Hepatocyte (in vitro differentiated cells): ENCODE data around the gene EPHB2. TPM values are rescaled to one million over a fixed set of nuclear protein-coding genes. Genes with fewer than 3 reads are reported as not detected.

Experiments
- DNase-seq: peaks from one replicate; pipeline ENCODE4 v3.0.0-alpha.2; 2016; ENCODE audit warnings: low spot score
- H2AFZ ChIP-seq: fragments of 200-600 bp; sonication (generic); 2 replicates; pipeline ENCODE4 v1.6.0; 2016; ENCODE audit warnings: antibody characterized with exemption, mild to moderate bottlenecking
- H3K27ac ChIP-seq: fragments of 200-600 bp; sonication (generic); 2 replicates; pipeline ENCODE4 v1.5.1; 2016; ENCODE audit warnings: mild to moderate bottlenecking
- H3K27me3 ChIP-seq: fragments of 200-600 bp; sonication (generic); 2 replicates; pipeline ENCODE4 v1.6.1; 2016
- H3K36me3 ChIP-seq: fragments of 200-600 bp; sonication (generic); replicated peaks from 2 replicates; pipeline ENCODE4 v1.5.1; 2016; ENCODE audit warnings: low read depth; ENCODE audit not compliant: insufficient read depth
- H3K4me1 ChIP-seq: fragments of 200-600 bp; sonication (generic); 2 replicates; pipeline ENCODE4 v1.5.1; 2016; ENCODE audit warnings: mild to moderate bottlenecking, moderate library complexity; ENCODE audit not compliant: insufficient read depth
- H3K4me2 ChIP-seq: fragments of 200-600 bp; sonication (generic); 2 replicates; pipeline ENCODE4 v1.6.0; 2016
- H3K4me3 ChIP-seq: fragments of 200-600 bp; sonication (generic); 2 replicates; pipeline ENCODE4 v1.5.1; 2016; ENCODE audit warnings: mild to moderate bottlenecking
- H3K79me2 ChIP-seq: fragments of 200-600 bp; sonication (generic); 2 replicates; pipeline ENCODE4 v1.6.0; 2017; ENCODE audit warnings: mild to moderate bottlenecking
- H3K9me2 ChIP-seq: fragments of 200-600 bp; sonication (generic); replicated peaks from 2 replicates; pipeline ENCODE4 v1.6.0; 2017; ENCODE audit warnings: mild to moderate bottlenecking; ENCODE audit not compliant: insufficient read depth
- H3K9me3 ChIP-seq: fragments of 200-600 bp; sonication (generic); 2 replicates; pipeline ENCODE4 v1.5.1; 2016; ENCODE audit warnings: low read depth, mild to moderate bottlenecking
- H4K20me1 ChIP-seq: fragments of 200-600 bp; sonication (generic); 2 replicates; pipeline ENCODE4 v1.6.0; 2016; ENCODE audit warnings: mild to moderate bottlenecking; ENCODE audit not compliant: insufficient read depth, poor library complexity, severe bottlenecking
- EZH2 ChIP-seq: fragments of 200-600 bp; sonication (generic); IDR thresholded peaks from 2 replicates; pipeline ENCODE4 v1.6.1; 2016; ENCODE audit warnings: antibody characterized with exemption, mild to moderate bottlenecking, borderline replicate concordance
- EZH2phosphoT487 ChIP-seq: fragments of 200-600 bp; sonication (generic); IDR thresholded peaks from one replicate; pipeline ENCODE4 v1.6.1; 2018; ENCODE audit warnings: antibody characterized with exemption, mild to moderate bottlenecking, low read depth, moderate library complexity; ENCODE audit not compliant: unreplicated experiment, severe bottlenecking
- WGBS: methylation state at CpG from one replicate; pipeline ENCODE4 v1.1.6; 2016; ENCODE audit warnings: low lambda C conversion rate; ENCODE audit errors: missing lambda C conversion rate; 5-methylcytosine and 5-hydroxymethylcytosine counted together
- polyA plus RNA-seq: library from polyadenylated mRNA; unstranded; fragments of >200 nt; fragmentation: Nextera tagmentation; extraction: Ambion mirVana; gene quantifications from 2 replicates; pipeline ENCODE4 v1.2.1, GENCODE V29; 2016
- total RNA-seq: library from RNA; depleted of rRNA; stranded (reverse); fragments of >200 nt; gene quantifications from 2 replicates; pipeline ENCODE4 v1.2.3, GENCODE V29; 2014
- TF ChIP-seq, protein P1 (sequence below): fragments of 200-600 bp; sonication (generic); IDR thresholded peaks from 2 replicates; pipeline ENCODE4 v1.5.1; 2016; ENCODE audit warnings: antibody characterized with exemption, mild to moderate bottlenecking; ENCODE audit not compliant: poor library complexity

Gene EPHB2
- total and polyA plus RNA-seq, 2 experiments from 2014 or later: 17.2 to 18.3 TPM

DNA sequence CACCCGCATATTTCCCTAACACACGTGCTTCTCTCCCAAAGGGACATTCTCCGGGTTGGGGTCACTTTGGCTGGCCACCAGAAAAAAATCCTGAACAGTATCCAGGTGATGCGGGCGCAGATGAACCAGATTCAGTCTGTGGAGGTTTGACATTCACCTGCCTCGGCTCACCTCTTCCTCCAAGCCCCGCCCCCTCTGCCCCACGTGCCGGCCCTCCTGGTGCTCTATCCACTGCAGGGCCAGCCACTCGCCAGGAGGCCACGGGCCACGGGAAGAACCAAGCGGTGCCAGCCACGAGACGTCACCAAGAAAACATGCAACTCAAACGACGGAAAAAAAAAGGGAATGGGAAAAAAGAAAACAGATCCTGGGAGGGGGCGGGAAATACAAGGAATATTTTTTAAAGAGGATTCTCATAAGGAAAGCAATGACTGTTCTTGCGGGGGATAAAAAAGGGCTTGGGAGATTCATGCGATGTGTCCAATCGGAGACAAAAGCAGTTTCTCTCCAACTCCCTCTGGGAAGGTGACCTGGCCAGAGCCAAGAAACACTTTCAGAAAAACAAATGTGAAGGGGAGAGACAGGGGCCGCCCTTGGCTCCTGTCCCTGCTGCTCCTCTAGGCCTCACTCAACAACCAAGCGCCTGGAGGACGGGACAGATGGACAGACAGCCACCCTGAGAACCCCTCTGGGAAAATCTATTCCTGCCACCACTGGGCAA is 202.9 kb downstream of the EPHB2 start:
- no peaks in the 10 kb centered on the region for H3K9me3 ChIP-seq
- H3K9me2 ChIP-seq: no peaks in the 10 kb centered on the region
- no peak overlapping the region for H3K27ac ChIP-seq
- H3K4me2 ChIP-seq: no peak overlapping the region
- no peaks in the 10 kb centered on the region for H3K36me3 ChIP-seq
- TF ChIP-seq, protein P1, sequence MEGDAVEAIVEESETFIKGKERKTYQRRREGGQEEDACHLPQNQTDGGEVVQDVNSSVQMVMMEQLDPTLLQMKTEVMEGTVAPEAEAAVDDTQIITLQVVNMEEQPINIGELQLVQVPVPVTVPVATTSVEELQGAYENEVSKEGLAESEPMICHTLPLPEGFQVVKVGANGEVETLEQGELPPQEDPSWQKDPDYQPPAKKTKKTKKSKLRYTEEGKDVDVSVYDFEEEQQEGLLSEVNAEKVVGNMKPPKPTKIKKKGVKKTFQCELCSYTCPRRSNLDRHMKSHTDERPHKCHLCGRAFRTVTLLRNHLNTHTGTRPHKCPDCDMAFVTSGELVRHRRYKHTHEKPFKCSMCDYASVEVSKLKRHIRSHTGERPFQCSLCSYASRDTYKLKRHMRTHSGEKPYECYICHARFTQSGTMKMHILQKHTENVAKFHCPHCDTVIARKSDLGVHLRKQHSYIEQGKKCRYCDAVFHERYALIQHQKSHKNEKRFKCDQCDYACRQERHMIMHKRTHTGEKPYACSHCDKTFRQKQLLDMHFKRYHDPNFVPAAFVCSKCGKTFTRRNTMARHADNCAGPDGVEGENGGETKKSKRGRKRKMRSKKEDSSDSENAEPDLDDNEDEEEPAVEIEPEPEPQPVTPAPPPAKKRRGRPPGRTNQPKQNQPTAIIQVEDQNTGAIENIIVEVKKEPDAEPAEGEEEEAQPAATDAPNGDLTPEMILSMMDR: no peak
- TF ChIP-seq EZH2 (no peak), EZH2phosphoT487 (no peak)
- H3K79me2 ChIP-seq: no peaks in the 10 kb centered on the region
- DNase-seq: no peak
- no peak overlapping the region for H3K4me3 ChIP-seq
- no peaks in the 10 kb centered on the region for H4K20me1 ChIP-seq
- H3K27me3 ChIP-seq: no peaks in the 10 kb centered on the region
- no peaks in the 10 kb centered on the region for H3K4me1 ChIP-seq
- 92% methylated on average over 19 of the region's 24 CpGs for WGBS
- no peak overlapping the region for H2AFZ ChIP-seq

DNA sequence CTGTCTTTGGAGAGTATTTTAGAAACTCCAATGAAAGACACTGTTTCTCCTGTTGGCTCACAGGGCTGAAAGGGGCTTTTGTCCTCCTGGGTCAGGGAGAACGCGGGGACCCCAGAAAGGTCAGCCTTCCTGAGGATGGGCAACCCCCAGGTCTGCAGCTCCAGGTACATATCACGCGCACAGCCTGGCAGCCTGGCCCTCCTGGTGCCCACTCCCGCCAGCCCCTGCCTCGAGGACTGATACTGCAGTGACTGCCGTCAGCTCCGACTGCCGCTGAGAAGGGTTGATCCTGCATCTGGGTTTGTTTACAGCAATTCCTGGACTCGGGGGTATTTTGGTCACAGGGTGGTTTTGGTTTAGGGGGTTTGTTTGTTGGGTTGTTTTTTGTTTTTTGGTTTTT is 203.5 kb downstream of the EPHB2 start:
- Histone ChIP-seq H3K79me2 (no peaks in the 10 kb centered on the region), H3K9me3 (no peaks in the 10 kb centered on the region), H3K36me3 (no peaks in the 10 kb centered on the region), H3K4me1 (no peaks in the 10 kb centered on the region), H3K4me3 (no peak overlapping the region), H4K20me1 (no peaks in the 10 kb centered on the region), H3K27me3 (no peaks in the 10 kb centered on the region), H2AFZ (no peak overlapping the region), H3K27ac (no peak overlapping the region), H3K9me2 (no peaks in the 10 kb centered on the region), H3K4me2 (no peak overlapping the region)
- no peak for DNase-seq
- WGBS: 87% methylated on average over 10 of the region's 10 CpGs
- no peak for TF ChIP-seq EZH2
- TF ChIP-seq, protein P1: no peak
- TF ChIP-seq EZH2phosphoT487: no peak

DNA sequence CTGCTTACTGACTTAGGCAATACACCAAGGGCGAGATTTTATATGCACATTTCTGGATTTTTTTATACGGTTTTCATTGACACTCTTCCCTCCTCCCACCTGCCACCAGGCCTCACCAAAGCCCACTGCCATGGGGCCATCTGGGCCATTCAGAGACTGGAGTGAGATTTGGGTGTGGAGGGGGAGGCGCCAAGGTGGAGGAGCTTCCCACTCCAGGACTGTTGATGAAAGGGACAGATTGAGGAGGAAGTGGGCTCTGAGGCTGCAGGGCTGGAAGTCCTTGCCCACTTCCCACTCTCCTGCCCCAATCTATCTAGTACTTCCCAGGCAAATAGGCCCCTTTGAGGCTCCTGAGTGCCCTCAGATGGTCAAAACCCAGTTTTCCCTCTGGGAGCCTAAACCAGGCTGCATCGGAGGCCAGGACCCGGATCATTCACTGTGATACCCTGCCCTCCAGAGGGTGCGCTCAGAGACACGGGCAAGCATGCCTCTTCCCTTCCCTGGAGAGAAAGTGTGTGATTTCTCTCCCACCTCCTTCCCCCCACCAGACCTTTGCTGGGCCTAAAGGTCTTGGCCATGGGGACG is 204.1 kb downstream of the EPHB2 start:
- no peak for TF ChIP-seq EZH2
- TF ChIP-seq, protein P1: no peak
- TF ChIP-seq EZH2phosphoT487: no peak
- 89% methylated on average over 8 of the region's 8 CpGs for whole genome bisulfite sequencing
- H3K27ac ChIP-seq: no peak overlapping the region
- DNase-seq: no peak
- no peaks in the 10 kb centered on the region for H3K27me3 ChIP-seq
- H3K9me2 ChIP-seq: no peaks in the 10 kb centered on the region
- no peak overlapping the region for H3K4me3 ChIP-seq
- H3K4me2 ChIP-seq: no peak overlapping the region
- no peaks in the 10 kb centered on the region for H3K4me1 ChIP-seq
- H4K20me1 ChIP-seq: no peaks in the 10 kb centered on the region
- no peaks in the 10 kb centered on the region for H3K9me3 ChIP-seq
- no peak overlapping the region for H2AFZ ChIP-seq
- no peaks in the 10 kb centered on the region for H3K36me3 ChIP-seq
- no peaks in the 10 kb centered on the region for H3K79me2 ChIP-seq
